CD14-positive monocyte (primary cell): ENCODE results near the gene AHNAK2. TPM values are rescaled to one million over a fixed set of nuclear protein-coding genes. Genes with fewer than 3 reads are reported as not detected.

ENCODE experiments used
- DNase-seq, 3 donors: peaks; one replicate each; pipeline ENCODE4 v3.0.0-alpha.2; 2011 to 2022
- H2AFZ ChIP-seq: 2 replicates; pipeline ENCODE4 v1.6.0; 2012; ENCODE audit warnings: mild to moderate bottlenecking, low read depth, low read length, inconsistent platforms; ENCODE audit not compliant: insufficient read depth, poor library complexity, severe bottlenecking
- H3K27ac ChIP-seq, 2 donors: 1 replicate in 1 of 2; 2 replicates in 1 of 2; pipeline ENCODE4 v1.5.1; 2012 to 2013; ENCODE audit warnings: low read length in 2 of 2, control low read depth in 1 of 2, inconsistent platforms in 1 of 2, low read depth in 1 of 2, mild to moderate bottlenecking in 1 of 2
- H3K27me3 ChIP-seq, 2 donors: one replicate each; pipeline versions ENCODE4 v1.6.0 to v1.6.1; 2011 to 2013; ENCODE audit warnings: low read length in 2 of 2; ENCODE audit not compliant: control insufficient read depth in 2 of 2, insufficient read depth in 2 of 2
- H3K36me3 ChIP-seq, 2 donors: replicated peaks in 1 of 2; 1 replicate in 1 of 2; 2 replicates in 1 of 2; pipeline versions ENCODE4 v1.5.1 to v1.6.1; 2012 to 2013; ENCODE audit warnings: low read length in 2 of 2, control low read depth in 1 of 2, inconsistent platforms in 1 of 2, mild to moderate bottlenecking in 1 of 2; ENCODE audit not compliant: insufficient read depth in 2 of 2, control insufficient read depth in 1 of 2
- H3K4me1 ChIP-seq, 2 donors: 1 replicate in 1 of 2; 2 replicates in 1 of 2; pipeline versions ENCODE4 v1.5.1 to v1.6.1; 2012 to 2013; ENCODE audit warnings: low read length in 2 of 2, control low read depth in 1 of 2, inconsistent platforms in 1 of 2, mild to moderate bottlenecking in 1 of 2, moderate library complexity in 1 of 2; ENCODE audit not compliant: insufficient read depth in 2 of 2, control insufficient read depth in 1 of 2
- H3K4me2 ChIP-seq: replicated peaks from 2 replicates; pipeline ENCODE3; 2012; ENCODE audit warnings: low read length, moderate library complexity, mild to moderate bottlenecking; ENCODE audit not compliant: poor library complexity, severe bottlenecking; ENCODE audit errors: extremely low read depth
- H3K4me3 ChIP-seq, 3 experiments: fragments of 200-600 bp in 1 of 3; sonication (generic) in 1 of 3; replicated peaks in 1 of 3; 1 replicate in 2 of 3; 2 replicates in 1 of 3; pipeline ENCODE4 v1.5.1; 2011 to 2013; ENCODE audit warnings: low read length in 3 of 3, mild to moderate bottlenecking in 3 of 3, control low read depth in 2 of 3, low read depth in 2 of 3, inconsistent platforms in 1 of 3, moderate library complexity in 1 of 3
- H3K79me2 ChIP-seq: 2 replicates; pipeline ENCODE4 v1.6.0; 2012; ENCODE audit warnings: mild to moderate bottlenecking, control low read depth, inconsistent platforms, low read length, moderate library complexity; ENCODE audit not compliant: insufficient read depth
- H3K9ac ChIP-seq: 2 replicates; pipeline ENCODE4 v1.6.0; 2017; ENCODE audit warnings: low read length, mild to moderate bottlenecking; ENCODE audit not compliant: insufficient read depth, poor library complexity, severe bottlenecking
- H3K9me3 ChIP-seq, 2 donors: replicated peaks in 1 of 2; 1 replicate in 1 of 2; 2 replicates in 1 of 2; pipeline versions ENCODE4 v1.5.1 to v1.6.1; 2012 to 2013; ENCODE audit warnings: low read length in 2 of 2, control low read depth in 1 of 2; ENCODE audit not compliant: control insufficient read depth in 1 of 2, insufficient read depth in 1 of 2
- H4K20me1 ChIP-seq: 2 replicates; pipeline ENCODE4 v1.6.0; 2012; ENCODE audit warnings: mild to moderate bottlenecking, low read length, control low read depth, moderate library complexity; ENCODE audit not compliant: insufficient read depth
- H3K27ac Mint-ChIP-seq, 7 donors: one replicate each; pipeline ENCODE4 v1.8.0; 2020; ENCODE audit warnings: mild to moderate bottlenecking in 7 of 7, mixed read lengths in 7 of 7, moderate library complexity in 6 of 7, inconsistent platforms in 2 of 7
- H3K27me3 Mint-ChIP-seq, 3 donors: one replicate each; pipeline ENCODE4 v1.8.0; 2021 to 2022; ENCODE audit warnings: low read depth in 3 of 3, mild to moderate bottlenecking in 3 of 3, mixed read lengths in 3 of 3, moderate library complexity in 3 of 3, inconsistent platforms in 1 of 3
- H3K36me3 Mint-ChIP-seq, 2 donors: one replicate each; pipeline ENCODE4 v1.8.0; 2020; ENCODE audit warnings: mixed read lengths in 2 of 2, inconsistent platforms in 1 of 2, mild to moderate bottlenecking in 1 of 2
- H3K4me1 Mint-ChIP-seq: one replicate; pipeline ENCODE4 v1.8.0; 2020; ENCODE audit warnings: mild to moderate bottlenecking, mixed read lengths
- H3K4me3 Mint-ChIP-seq, 2 donors: one replicate each; pipeline ENCODE4 v1.8.0; 2020; ENCODE audit warnings: mild to moderate bottlenecking in 2 of 2, mixed read lengths in 2 of 2, moderate library complexity in 1 of 2
- H3K9me3 Mint-ChIP-seq, 7 donors: one replicate each; pipeline ENCODE4 v1.8.0; 2020 to 2022; ENCODE audit warnings: mixed read lengths in 7 of 7, mild to moderate bottlenecking in 6 of 7, moderate library complexity in 6 of 7, inconsistent platforms in 2 of 7
- CTCF ChIP-seq: fragments of 200-600 bp; IDR thresholded peaks from one replicate; pipeline ENCODE4 v1.8.0; 2022; ENCODE audit warnings: antibody characterized with exemption, mild to moderate bottlenecking
- WGBS: methylation state at CpG from one replicate; pipeline ENCODE4 v1.1.5; 2013; ENCODE audit warnings: missing lambda C conversion rate; ENCODE audit not compliant: insufficient coverage; 5-methylcytosine and 5-hydroxymethylcytosine counted together
- intact Hi-C, 2 donors: fragments of 100-400 bp; cut with micrococcal nuclease; formaldehyde crosslinking; loops; one replicate each; pipeline versions ENCODE4 v1.15.0 to v1.15.1; 2023
- polyA plus RNA-seq, 3 donors: library from polyadenylated mRNA; depleted of rRNA in 1 of 3; unstranded in 2 of 3; stranded (reverse) in 1 of 3; fragments of 300-500 nt in 2 of 3; fragments of >200 nt in 1 of 3; fragmentation: Illumina TruSeq in 2 of 3; gene quantifications; 1 replicate in 2 of 3; 2 replicates in 1 of 3; pipeline ENCODE4 v1.2.3, GENCODE V29; 2012 to 2021

The AHNAK2 gene
- polyA plus RNA-seq, 3 donors: 0.01 TPM; not detected in 2

GRCh38 chr14:105019861-105020814 lies 42.0 kb upstream of the AHNAK2 start:
- Mint-ChIP-seq H3K27ac (peak overlapping the region; percentile 72 to 91 (median 88)), H3K27me3 (peaks cover 0 to 5% (median 0%) of the 10 kb centered on the region in 3 donors), H3K9me3 (no peaks in the 10 kb centered on the region), H3K4me1 (peaks cover 79% of the 10 kb centered on the region), H3K4me3 (peak overlapping the region; percentile 89 to 91), H3K36me3 (peaks cover 17 to 19% of the 10 kb centered on the region in 2 donors)
- Histone ChIP-seq H3K27ac (peak overlapping the region; percentile 11 to 78), H3K36me3 (no peaks in the 10 kb centered on the region), H3K79me2 (peaks cover 72% of the 10 kb centered on the region), H3K27me3 (no peaks in the 10 kb centered on the region), H3K9ac (peak overlapping the region; percentile 89), H4K20me1 (peaks cover 10% of the 10 kb centered on the region), H2AFZ (peak overlapping the region; percentile 67), H3K4me1 (peaks cover 43 to 74% of the 10 kb centered on the region in 2 donors), H3K4me2 (peak overlapping the region; percentile 75), H3K9me3 (no peaks in the 10 kb centered on the region), H3K4me3 (peak overlapping the region; percentile 51 to 81 (median 54))
- WGBS: 8% methylated on average over 73 of the region's 75 CpGs
- TF ChIP-seq CTCF: peak; percentile 13
- intact Hi-C loops: loop anchor here (1.0 to 5.0 kb wide), 4 partner anchors 25 to 49 kb away; partner anchors contain the start of gene AHNAK2 (in 1 of the 2)
- DNase-seq: peak; percentile 47 to 67 (median 64)

- Histone ChIP-seq H3K27ac (peak overlapping the region in 1 of 2 donors; percentile 33), H3K4me3 (no peak overlapping the region), H3K9me3 (no peaks in the 10 kb centered on the region), H4K20me1 (peaks cover 27% of the 10 kb centered on the region), H3K4me1 (peaks cover 28 to 62% of the 10 kb centered on the region in 2 donors), H3K79me2 (peaks cover 86% of the 10 kb centered on the region), H3K9ac (no peak overlapping the region), H3K36me3 (no peaks in the 10 kb centered on the region), H3K27me3 (no peaks in the 10 kb centered on the region), H2AFZ (no peak overlapping the region), H3K4me2 (no peak overlapping the region)
- peak overlapping the region in 5 of 7 donors; percentile 28 to 66 (median 45) for H3K27ac Mint-ChIP-seq
- no peaks in the 10 kb centered on the region for H3K9me3 Mint-ChIP-seq
- H3K36me3 Mint-ChIP-seq: peaks cover 16% of the 10 kb centered on the region in 2 donors
- peaks cover 0 to 4% (median 0%) of the 10 kb centered on the region in 3 donors for H3K27me3 Mint-ChIP-seq
- 98% methylated on average over 4 of the region's 4 CpGs for WGBS
- intact Hi-C loops: loop anchor here in 1 of 2 donors (5.0 kb wide), 1 partner anchor 41 kb away; the partner anchor contains the start of gene AHNAK2
- no peak overlapping the region for H3K4me3 Mint-ChIP-seq
- no peak for TF ChIP-seq CTCF
- peaks cover 83% of the 10 kb centered on the region for H3K4me1 Mint-ChIP-seq
- DNase-seq: no peak
Measured at GRCh38 chr14:105018414-105018813, 40.2 kb upstream of the AHNAK2 start.
